GM21367 (cell line): ENCODE data around the gene SETD5.

Experiments
- ATAC-seq: cut with Tn5 transposase; IDR thresholded peaks from one replicate; pipeline ENCODE4 v1.9.1; 2021; ENCODE audit not compliant: unreplicated experiment

Gene SETD5

DNA sequence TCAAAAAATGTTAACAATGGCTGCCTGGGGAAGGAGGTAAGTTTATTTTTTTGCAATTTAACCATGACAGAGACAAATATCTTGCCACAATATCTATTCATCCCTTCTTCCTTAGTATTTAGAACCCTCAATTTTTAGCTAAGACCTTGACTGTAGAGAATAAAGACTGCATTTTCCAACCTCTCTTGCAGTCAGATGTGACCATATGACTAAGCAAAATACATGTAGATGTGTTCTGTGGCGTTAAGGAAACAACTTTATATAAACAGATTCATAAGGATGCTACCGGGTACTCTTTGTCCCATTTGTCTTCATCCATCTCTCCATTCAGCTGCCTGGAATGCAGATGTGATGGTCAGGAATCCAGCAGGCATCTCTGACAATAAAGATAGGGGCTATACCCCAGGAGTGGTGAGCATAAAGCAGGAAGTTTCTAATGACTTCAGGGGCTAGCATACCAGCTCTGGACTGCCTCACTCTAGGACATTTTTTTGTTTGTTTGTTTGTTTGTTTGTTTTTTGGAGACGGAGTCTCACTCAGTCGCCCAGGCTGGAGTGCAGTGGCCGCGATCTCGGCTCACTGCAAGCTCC is 115.1 kb downstream of the SETD5 start:
- no peak for ATAC-seq

GRCh38 chr3:9514306-9514705 is 116.9 kb downstream of the SETD5 start:
- no peak for ATAC-seq

GRCh38 chr3:9514956-9515355 is 117.5 kb downstream of the SETD5 start:
- ATAC-seq, result no peak

DNA sequence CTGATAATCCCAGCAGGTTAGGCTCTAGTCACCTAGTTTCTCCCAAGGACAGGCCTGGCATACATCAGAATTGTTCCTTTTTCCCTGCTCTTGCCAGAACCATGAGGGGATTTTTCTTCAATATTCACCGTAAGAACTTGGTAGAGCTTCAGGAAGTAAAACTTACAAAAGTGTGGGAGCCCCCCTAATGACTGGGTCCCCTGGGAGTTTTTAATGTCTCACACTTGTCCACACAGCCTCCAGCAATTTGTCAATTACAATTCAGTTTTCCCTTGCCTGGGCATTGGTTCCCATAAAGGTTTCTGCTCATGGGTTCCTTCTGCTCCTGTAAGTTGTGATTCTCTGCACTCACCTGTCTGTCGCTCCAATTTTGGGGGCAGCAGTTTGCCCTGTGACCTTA is 127.7 kb downstream of the SETD5 start:
- no peak for ATAC-seq
